Measurements from ENCODE around the gene FILIP1L. TPM values are rescaled to one million over a fixed set of nuclear protein-coding genes. Genes with fewer than 3 reads are reported as not detected.

Gene FILIP1L
- total and polyA plus RNA-seq, 2 of the 13 experiments (the other 11 are each of a cell fraction or from before 2014, with no cell fraction given) = 8.1 to 187 TPM

DNA sequence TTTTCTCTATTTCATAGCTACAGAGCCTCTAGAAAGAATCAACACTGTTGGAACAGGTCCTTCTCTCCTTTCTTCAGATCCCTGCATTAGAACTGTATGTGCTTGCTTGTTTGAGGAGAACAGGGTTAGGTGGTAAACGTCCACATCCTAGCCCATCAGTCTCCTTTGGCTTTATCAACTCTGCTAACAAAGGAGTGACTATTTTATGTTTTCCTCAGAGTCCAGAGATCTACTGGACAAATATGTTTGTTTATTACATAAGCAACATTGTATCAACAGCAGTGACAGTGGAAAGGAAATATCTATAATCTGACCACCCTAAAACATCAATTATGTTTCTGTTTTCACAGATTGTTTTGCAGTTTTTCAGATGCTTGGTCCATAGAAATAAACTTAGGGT, 257.0 kb downstream of the FILIP1L start:
- 0% methylated on average over 1 of the region's 1 CpG for WGBS (ENCODE audit: low lambda C conversion rate)
- peak; percentile 86 for ATAC-seq
- peak overlapping the region; percentile 54 for H3K27ac ChIP-seq (ENCODE audit: extremely low read length, insufficient read depth, low read length)
- peak; percentile 81 for DNase-seq (ENCODE audit: low spot score)
- peak overlapping the region; percentile 13 for H3K4me2 ChIP-seq (ENCODE audit: low read depth, low read length)
- intact Hi-C loops (cut with micrococcal nuclease; ENCODE audit: unreplicated experiment) (loop anchor here (5.0 kb wide), 1 partner anchor 65 kb away; no protein-coding TSS in a partner anchor), in situ Hi-C loops (cut with HindIII; ENCODE audit: extremely low pct_ligation_motif_present, low pct_unique_long_range_greater_than_20kb) (no loop called here)
- peaks cover 81% of the 10 kb centered on the region for H3K4me1 ChIP-seq (ENCODE audit: insufficient read depth, low read length)
- no TSS peak for BruUV-seq (replicated peaks)
- peak; percentile 4 for FAIRE-seq
- H3K36me3 ChIP-seq (replicated peaks in 1 of 2; ENCODE audit: control insufficient read depth in 1 of 2, insufficient read depth in 2 of 2, low read length in 2 of 2) = peaks cover 7 to 48% of the 10 kb centered on the region in 2 experiments
- no peak overlapping the region for H2AFZ ChIP-seq (ENCODE audit: low read length)
- no peaks in the 10 kb centered on the region for H3K9me3 ChIP-seq (ENCODE audit: low read length)
- ChIA-PET CTCF (ENCODE audit: low intra/inter-chr PET ratio, low total read pairs) (no interaction called here), POLR2A (interaction anchor here (0.6 to 2.0 kb wide), 6 partner anchors 14 to 404 kb away, joined by 3 to 5 read pairs (median 3); partner anchors contain the start of gene TBC1D23)
- peaks cover 82% of the 10 kb centered on the region for H3K79me2 ChIP-seq (ENCODE audit: insufficient read depth, low read length)
- H3K9ac ChIP-seq (ENCODE audit: insufficient read depth, low read depth, low read length) = no peak overlapping the region
- H4K20me1 ChIP-seq (ENCODE audit: insufficient read depth, low read length) = peaks cover 88% of the 10 kb centered on the region
- H3K4me3 ChIP-seq (replicated peaks in 1 of 3; ENCODE audit: insufficient read depth in 1 of 3, low read depth in 2 of 3, low read length in 3 of 3) = no peak overlapping the region
- H3K27me3 ChIP-seq (ENCODE audit: control insufficient read depth in 1 of 2, insufficient read depth in 2 of 2, low read length in 2 of 2) = no peaks in the 10 kb centered on the region
- TF ChIP-seq BCL6 (CRISPR knock-in tag; IDR thresholded peaks at IDR 0.05) (peak; percentile 72; the same call in 1 of the 2 replicates), ONECUT2 (CRISPR knock-in tag; IDR thresholded peaks at IDR 0.05) (peak; percentile 21; the same call in 1 of the 2 replicates), GABPA (IDR thresholded peaks at IDR 0.05; ENCODE audit: low read depth, low read length) (no peak), GABPA (CRISPR knock-in tag; IDR thresholded peaks at IDR 0.05; ENCODE audit: low read depth) (no peak), ZSCAN30 (CRISPR knock-in tag; IDR thresholded peaks at IDR 0.05) (no peak), ZNF234 (CRISPR knock-in tag; conservative IDR thresholded peaks at IDR 0.05) (no peak), ZNF660 (CRISPR knock-in tag; IDR thresholded peaks at IDR 0.05; ENCODE audit: borderline replicate concordance, low read depth) (no peak), TFDP1 (CRISPR knock-in tag; IDR thresholded peaks at IDR 0.05; ENCODE audit: borderline replicate concordance) (no peak), ATF3 (CRISPR knock-in tag; IDR thresholded peaks at IDR 0.05) (no peak), NCOA2 (CRISPR knock-in tag; IDR thresholded peaks at IDR 0.05) (peak; percentile 79; the same call in 1 of the 2 replicates), HNRNPL (IDR thresholded peaks at IDR 0.05; ENCODE audit: low read depth, low read length) (no peak), ZNF292 (CRISPR knock-in tag; IDR thresholded peaks at IDR 0.05; ENCODE audit: borderline replicate concordance, low read depth) (no peak), RBAK (CRISPR knock-in tag; IDR thresholded peaks at IDR 0.05) (no peak), ZBTB34 (CRISPR knock-in tag; IDR thresholded peaks at IDR 0.05) (no peak), FOXK2 (IDR thresholded peaks at IDR 0.05) (no peak), PAF1 (CRISPR knock-in tag; IDR thresholded peaks at IDR 0.05) (no peak; the same call in 1 of the 2 replicates), E2F2 (CRISPR knock-in tag; IDR thresholded peaks at IDR 0.05; ENCODE audit: borderline replicate concordance) (no peak), MIER3 (CRISPR knock-in tag; IDR thresholded peaks at IDR 0.05; ENCODE audit: borderline replicate concordance) (no peak; the same call in 1 of the 2 replicates), ZFP82 (CRISPR knock-in tag; IDR thresholded peaks at IDR 0.05; ENCODE audit: borderline replicate concordance) (no peak), ZMYM3 (CRISPR knock-in tag; IDR thresholded peaks at IDR 0.05) (no peak), FOXJ3 (CRISPR knock-in tag; IDR thresholded peaks at IDR 0.05; ENCODE audit: borderline replicate concordance) (peak; percentile 90; the same call in 1 of the 2 replicates)
- TF ChIP-seq, protein P1, sequence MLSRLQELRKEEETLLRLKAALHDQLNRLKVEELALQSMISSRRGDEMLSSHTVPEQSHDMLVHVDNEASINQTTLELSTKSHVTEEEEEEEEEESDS (CRISPR knock-in tag; IDR thresholded peaks at IDR 0.05; ENCODE audit: borderline replicate concordance) = no peak

Data from HepG2 (cell line).